Stimulated activated CD4-positive, alpha-beta T cell treated with anti-CD3 and anti-CD28 coated beads, Interleukin-4, amount 100 ng/mL, for 4 hours (primary cell): ENCODE results near the gene PMP22.

ENCODE experiments used
- DNase-seq, 2 experiments: peaks; one replicate each; pipeline ENCODE4 v3.0.0-alpha.2; 2020

PMP22 gene

GRCh38 chr17:15273141-15273793 is 8.1 kb upstream of the PMP22 start:
- DNase-seq, result no peak

- no peak for DNase-seq
Measured at GRCh38 chr17:15271741-15272140, 6.6 kb upstream of the PMP22 start.

GRCh38 chr17:15270628-15271381 is 5.7 kb upstream of the PMP22 start:
- DNase-seq, result no peak

- no peak for DNase-seq
Measured at GRCh38 chr17:15269780-15270089, 4.6 kb upstream of the PMP22 start.

GRCh38 chr17:15269087-15269779 is 4.1 kb upstream of the PMP22 start:
- no peak for DNase-seq

- DNase-seq, result no peak
Measured at GRCh38 chr17:15268461-15268860, 3.3 kb upstream of the PMP22 start.

- no peak for DNase-seq
Measured at GRCh38 chr17:15267996-15268395, 2.9 kb upstream of the PMP22 start.

- no peak for DNase-seq
Measured at GRCh38 chr17:15266325-15267125, 1.4 kb upstream of the PMP22 start.

GRCh38 chr17:15264542-15264941 is 584 bp downstream of the PMP22 start:
- no peak for DNase-seq

GRCh38 chr17:15263680-15264079 is 1.4 kb downstream of the PMP22 start:
- DNase-seq, result no peak

GRCh38 chr17:15263206-15263579 is 1.9 kb downstream of the PMP22 start:
- no peak for DNase-seq

GRCh38 chr17:15262291-15263205 is 2.6 kb downstream of the PMP22 start:
- no peak for DNase-seq

- DNase-seq, result no peak
Measured at GRCh38 chr17:15261802-15262290, 3.3 kb downstream of the PMP22 start.

GRCh38 chr17:15261258-15261801 is 3.8 kb downstream of the PMP22 start:
- DNase-seq, result no peak

- DNase-seq, result peak; percentile 8 to 50
Measured at GRCh38 chr17:15260376-15261257, 4.5 kb downstream of the PMP22 start.

GRCh38 chr17:15257796-15258512 is 7.2 kb downstream of the PMP22 start:
- no peak for DNase-seq

- peak; percentile 37 to 39 for DNase-seq
Measured at GRCh38 chr17:15257258-15257788, 7.8 kb downstream of the PMP22 start.

- DNase-seq, result no peak
Measured at GRCh38 chr17:15256689-15257088, 8.4 kb downstream of the PMP22 start.

- DNase-seq, result no peak
Measured at GRCh38 chr17:15255713-15256454, 9.2 kb downstream of the PMP22 start.
